Measurements from ENCODE around the gene SLC38A3.

DNA sequence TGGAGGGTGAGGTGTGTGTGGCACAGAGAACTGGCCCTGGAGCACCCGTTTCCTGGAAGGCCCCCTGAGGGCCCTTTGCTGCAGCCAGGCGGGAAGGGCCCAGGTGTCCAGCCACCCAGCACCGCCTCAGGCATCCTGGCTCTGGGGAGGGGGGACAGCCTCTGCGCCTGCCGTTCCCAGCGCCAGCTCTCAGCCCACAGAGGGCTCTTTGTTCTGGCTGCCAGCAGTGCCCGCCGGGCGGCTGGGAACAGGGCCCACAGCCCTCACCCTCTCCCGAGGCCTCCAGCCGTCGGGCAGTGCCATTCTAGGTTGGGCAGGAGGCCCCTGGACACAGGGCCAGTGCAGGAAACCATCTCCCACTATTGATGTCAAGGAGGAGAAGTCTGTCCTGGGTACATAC, 8.3 kb downstream of the SLC38A3 start:
- no peak for TF ChIP-seq POLR2A (IDR thresholded peaks at IDR 0.05)
- TF ChIP-seq, protein P1, sequence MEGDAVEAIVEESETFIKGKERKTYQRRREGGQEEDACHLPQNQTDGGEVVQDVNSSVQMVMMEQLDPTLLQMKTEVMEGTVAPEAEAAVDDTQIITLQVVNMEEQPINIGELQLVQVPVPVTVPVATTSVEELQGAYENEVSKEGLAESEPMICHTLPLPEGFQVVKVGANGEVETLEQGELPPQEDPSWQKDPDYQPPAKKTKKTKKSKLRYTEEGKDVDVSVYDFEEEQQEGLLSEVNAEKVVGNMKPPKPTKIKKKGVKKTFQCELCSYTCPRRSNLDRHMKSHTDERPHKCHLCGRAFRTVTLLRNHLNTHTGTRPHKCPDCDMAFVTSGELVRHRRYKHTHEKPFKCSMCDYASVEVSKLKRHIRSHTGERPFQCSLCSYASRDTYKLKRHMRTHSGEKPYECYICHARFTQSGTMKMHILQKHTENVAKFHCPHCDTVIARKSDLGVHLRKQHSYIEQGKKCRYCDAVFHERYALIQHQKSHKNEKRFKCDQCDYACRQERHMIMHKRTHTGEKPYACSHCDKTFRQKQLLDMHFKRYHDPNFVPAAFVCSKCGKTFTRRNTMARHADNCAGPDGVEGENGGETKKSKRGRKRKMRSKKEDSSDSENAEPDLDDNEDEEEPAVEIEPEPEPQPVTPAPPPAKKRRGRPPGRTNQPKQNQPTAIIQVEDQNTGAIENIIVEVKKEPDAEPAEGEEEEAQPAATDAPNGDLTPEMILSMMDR (IDR thresholded peaks at IDR 0.05): no peak

Measured in esophagus squamous epithelium (tissue), 4 donors.